Left ventricle myocardium inferior (tissue), 1 donor: ENCODE measurements around the gene CAPZA2. TPM values are rescaled to one million over a fixed set of nuclear protein-coding genes. Genes with fewer than 3 reads are reported as not detected.
A peak's percentile ranks its signal among the peaks of the same experiment; 100 is the strongest.

Experiments used
- DNase-seq: peaks from one replicate; pipeline ENCODE4 v3.0.0-alpha.2; 2020
- H3K27ac ChIP-seq: fragments of 200-600 bp; replicated peaks from 2 replicates; pipeline ENCODE4 v1.8.0; 2021
- H3K27me3 ChIP-seq: fragments of 200-600 bp; 2 replicates; pipeline ENCODE4 v1.8.0; 2021; ENCODE audit warnings: low read depth
- H3K36me3 ChIP-seq: fragments of 200-600 bp; 2 replicates; pipeline ENCODE4 v1.8.0; 2021
- H3K4me1 ChIP-seq: fragments of 200-600 bp; 2 replicates; pipeline ENCODE4 v1.8.0; 2021
- H3K4me3 ChIP-seq: fragments of 200-600 bp; 2 replicates; pipeline ENCODE4 v1.8.0; 2021; ENCODE audit warnings: mild to moderate bottlenecking, moderate library complexity
- H3K9me3 ChIP-seq: fragments of 200-600 bp; replicated peaks from 2 replicates; pipeline ENCODE4 v1.8.0; 2021
- CTCF ChIP-seq: fragments of 200-600 bp; IDR thresholded peaks from 2 replicates; pipeline ENCODE4 v1.8.0; 2021; ENCODE audit warnings: antibody characterized with exemption, mild to moderate bottlenecking, borderline replicate concordance
- intact Hi-C: fragments of 100-400 bp; cut with micrococcal nuclease; formaldehyde crosslinking; loops from one replicate; pipeline ENCODE4 v1.11.0; 2022
- total RNA-seq: library from RNA; stranded (reverse); fragmentation: NEBNext Ultra II Directional; extraction: Animal tissue kit (Norgen Biotek cat#: 25700); gene quantifications from one replicate; pipeline ENCODE4 v1.2.1, GENCODE V29; 2021
- donor health status: DM: no; HTN: yes; CAD: no; lungs with severe emphysema.

CAPZA2 gene
- total RNA-seq, 1 donor from 2014 or later = 313 TPM

GRCh38 chr7:116885724-116886123 lies 23.3 kb downstream of the CAPZA2 start:
- TF ChIP-seq CTCF = no peak
- no peak for DNase-seq
- no peaks in the 10 kb centered on the region for H3K27me3 ChIP-seq
- H3K4me3 ChIP-seq = no peak overlapping the region
- peaks cover 28% of the 10 kb centered on the region for H3K36me3 ChIP-seq
- peaks cover 11% of the 10 kb centered on the region for H3K9me3 ChIP-seq
- peaks cover 63% of the 10 kb centered on the region for H3K4me1 ChIP-seq
- intact Hi-C loops = no loop called here
- no peak overlapping the region for H3K27ac ChIP-seq

- Histone ChIP-seq H3K27me3 (no peaks in the 10 kb centered on the region), H3K27ac (no peak overlapping the region), H3K4me3 (no peak overlapping the region), H3K4me1 (peaks cover 56% of the 10 kb centered on the region), H3K9me3 (peaks cover 11% of the 10 kb centered on the region), H3K36me3 (peaks cover 36% of the 10 kb centered on the region)
- DNase-seq = no peak
- intact Hi-C loops = no loop called here
- no peak for TF ChIP-seq CTCF
Observed at GRCh38 chr7:116886543-116887156, 24.3 kb downstream of the CAPZA2 start.

GRCh38 chr7:116888895-116889294 lies 26.5 kb downstream of the CAPZA2 start:
- no peak overlapping the region for H3K4me3 ChIP-seq
- H3K9me3 ChIP-seq = peaks cover 11% of the 10 kb centered on the region
- no peak overlapping the region for H3K27ac ChIP-seq
- peaks cover 56% of the 10 kb centered on the region for H3K36me3 ChIP-seq
- DNase-seq = no peak
- peaks cover 34% of the 10 kb centered on the region for H3K4me1 ChIP-seq
- H3K27me3 ChIP-seq = no peaks in the 10 kb centered on the region
- no peak for TF ChIP-seq CTCF
- intact Hi-C loops = no loop called here

GRCh38 chr7:116895849-116896248 lies 33.5 kb downstream of the CAPZA2 start:
- TF ChIP-seq CTCF = no peak
- Histone ChIP-seq H3K36me3 (peaks cover 58% of the 10 kb centered on the region), H3K27ac (no peak overlapping the region), H3K27me3 (no peaks in the 10 kb centered on the region), H3K9me3 (no peaks in the 10 kb centered on the region), H3K4me1 (peaks cover 43% of the 10 kb centered on the region), H3K4me3 (no peak overlapping the region)
- intact Hi-C loops = no loop called here
- DNase-seq = no peak

- Histone ChIP-seq H3K4me3 (no peak overlapping the region), H3K4me1 (peaks cover 49% of the 10 kb centered on the region), H3K9me3 (no peaks in the 10 kb centered on the region), H3K36me3 (peaks cover 49% of the 10 kb centered on the region), H3K27me3 (no peaks in the 10 kb centered on the region), H3K27ac (no peak overlapping the region)
- no peak for DNase-seq
- intact Hi-C loops = no loop called here
- no peak for TF ChIP-seq CTCF
Observed at GRCh38 chr7:116897661-116898060, 35.3 kb downstream of the CAPZA2 start.

GRCh38 chr7:116899308-116899707 lies 36.9 kb downstream of the CAPZA2 start:
- H3K4me1 ChIP-seq = peaks cover 48% of the 10 kb centered on the region
- intact Hi-C loops = no loop called here
- H3K9me3 ChIP-seq = no peaks in the 10 kb centered on the region
- H3K36me3 ChIP-seq = peaks cover 41% of the 10 kb centered on the region
- no peak for DNase-seq
- H3K4me3 ChIP-seq = no peak overlapping the region
- TF ChIP-seq CTCF = no peak
- peak overlapping the region; percentile 20 for H3K27ac ChIP-seq
- H3K27me3 ChIP-seq = no peaks in the 10 kb centered on the region
